NCI-H82 (cell line): ENCODE measurements around the gene IQGAP1.
"Not testable (repeated sequence)": the region's sequence is repeated elsewhere in the genome, so short reads cannot be mapped to it uniquely, and the experiment has no call there.

ENCODE experiments used
- DNase-seq: peaks from one replicate; lab custom pipeline; 2025; lab: John Stamatoyannopoulos, UW

The IQGAP1 gene, protein sequence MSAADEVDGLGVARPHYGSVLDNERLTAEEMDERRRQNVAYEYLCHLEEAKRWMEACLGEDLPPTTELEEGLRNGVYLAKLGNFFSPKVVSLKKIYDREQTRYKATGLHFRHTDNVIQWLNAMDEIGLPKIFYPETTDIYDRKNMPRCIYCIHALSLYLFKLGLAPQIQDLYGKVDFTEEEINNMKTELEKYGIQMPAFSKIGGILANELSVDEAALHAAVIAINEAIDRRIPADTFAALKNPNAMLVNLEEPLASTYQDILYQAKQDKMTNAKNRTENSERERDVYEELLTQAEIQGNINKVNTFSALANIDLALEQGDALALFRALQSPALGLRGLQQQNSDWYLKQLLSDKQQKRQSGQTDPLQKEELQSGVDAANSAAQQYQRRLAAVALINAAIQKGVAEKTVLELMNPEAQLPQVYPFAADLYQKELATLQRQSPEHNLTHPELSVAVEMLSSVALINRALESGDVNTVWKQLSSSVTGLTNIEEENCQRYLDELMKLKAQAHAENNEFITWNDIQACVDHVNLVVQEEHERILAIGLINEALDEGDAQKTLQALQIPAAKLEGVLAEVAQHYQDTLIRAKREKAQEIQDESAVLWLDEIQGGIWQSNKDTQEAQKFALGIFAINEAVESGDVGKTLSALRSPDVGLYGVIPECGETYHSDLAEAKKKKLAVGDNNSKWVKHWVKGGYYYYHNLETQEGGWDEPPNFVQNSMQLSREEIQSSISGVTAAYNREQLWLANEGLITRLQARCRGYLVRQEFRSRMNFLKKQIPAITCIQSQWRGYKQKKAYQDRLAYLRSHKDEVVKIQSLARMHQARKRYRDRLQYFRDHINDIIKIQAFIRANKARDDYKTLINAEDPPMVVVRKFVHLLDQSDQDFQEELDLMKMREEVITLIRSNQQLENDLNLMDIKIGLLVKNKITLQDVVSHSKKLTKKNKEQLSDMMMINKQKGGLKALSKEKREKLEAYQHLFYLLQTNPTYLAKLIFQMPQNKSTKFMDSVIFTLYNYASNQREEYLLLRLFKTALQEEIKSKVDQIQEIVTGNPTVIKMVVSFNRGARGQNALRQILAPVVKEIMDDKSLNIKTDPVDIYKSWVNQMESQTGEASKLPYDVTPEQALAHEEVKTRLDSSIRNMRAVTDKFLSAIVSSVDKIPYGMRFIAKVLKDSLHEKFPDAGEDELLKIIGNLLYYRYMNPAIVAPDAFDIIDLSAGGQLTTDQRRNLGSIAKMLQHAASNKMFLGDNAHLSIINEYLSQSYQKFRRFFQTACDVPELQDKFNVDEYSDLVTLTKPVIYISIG (N-terminal part only)

DNA sequence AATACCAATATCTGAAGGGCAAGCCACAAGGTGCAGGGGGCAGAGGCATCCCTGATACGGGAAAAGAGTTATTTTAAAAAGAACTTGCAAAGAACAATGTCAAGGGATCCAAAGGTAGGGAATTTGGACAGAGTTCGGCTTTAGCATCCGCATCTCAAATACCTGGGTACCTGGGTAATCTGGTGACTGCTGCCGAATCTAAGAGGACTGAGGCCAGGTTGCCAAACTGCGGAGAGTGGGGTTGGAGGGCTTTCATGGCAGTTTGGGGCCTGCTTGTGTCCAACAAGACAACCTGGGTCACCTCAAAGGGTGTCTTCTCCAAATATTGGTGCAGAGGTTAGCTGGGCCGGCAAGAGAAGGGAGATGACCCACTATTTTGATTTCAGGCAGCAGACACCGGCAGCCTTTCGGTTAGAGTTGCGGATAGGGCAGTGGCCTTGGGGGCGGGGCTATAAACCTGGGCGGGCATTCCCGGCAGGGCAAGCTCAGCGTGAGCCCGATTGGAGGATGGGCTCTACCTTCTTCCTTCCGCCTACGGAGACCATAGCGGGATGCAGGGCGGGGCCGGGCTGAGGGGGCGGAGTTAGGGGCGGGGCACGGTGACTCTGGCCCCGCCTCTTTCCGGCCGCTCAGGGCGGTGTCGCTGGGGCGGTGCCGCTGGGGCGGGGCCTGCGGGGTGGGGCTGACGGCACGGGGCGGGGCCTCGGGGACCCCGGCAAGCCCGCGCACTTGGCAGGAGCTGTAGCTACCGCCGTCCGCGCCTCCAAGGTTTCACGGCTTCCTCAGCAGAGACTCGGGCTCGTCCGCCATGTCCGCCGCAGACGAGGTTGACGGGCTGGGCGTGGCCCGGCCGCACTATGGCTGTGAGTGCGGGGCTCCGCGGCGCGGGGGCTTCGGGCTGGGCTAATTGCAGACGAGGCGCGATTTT lies at the start of gene IQGAP1:
IQGAP1 (plus strand) TSS at position 709 of the 928 bp plus-strand sequence; CDS start at position 809, 100 bp downstream.
- DNase-seq: peak; percentile 98

DNA sequence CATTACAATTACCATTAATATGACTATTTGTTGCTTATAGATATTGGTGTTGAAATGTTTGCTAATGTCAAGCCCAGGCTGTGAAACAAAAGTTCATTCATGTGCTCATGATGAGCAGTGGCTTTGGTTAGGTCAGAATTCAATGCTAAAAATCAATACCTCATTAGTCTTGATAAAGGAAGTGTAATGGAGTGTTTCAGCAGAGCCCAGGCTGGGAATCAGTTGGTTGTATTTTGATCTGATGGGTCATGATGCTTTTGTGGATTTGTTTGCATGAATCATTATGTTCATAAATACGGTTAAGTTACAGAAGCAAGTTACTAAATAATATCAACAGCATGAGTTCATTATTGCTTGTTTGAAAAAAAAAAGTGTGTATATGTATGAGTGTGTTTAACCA lies 49.5 kb upstream of the IQGAP1 start:
- no peak for DNase-seq

DNA sequence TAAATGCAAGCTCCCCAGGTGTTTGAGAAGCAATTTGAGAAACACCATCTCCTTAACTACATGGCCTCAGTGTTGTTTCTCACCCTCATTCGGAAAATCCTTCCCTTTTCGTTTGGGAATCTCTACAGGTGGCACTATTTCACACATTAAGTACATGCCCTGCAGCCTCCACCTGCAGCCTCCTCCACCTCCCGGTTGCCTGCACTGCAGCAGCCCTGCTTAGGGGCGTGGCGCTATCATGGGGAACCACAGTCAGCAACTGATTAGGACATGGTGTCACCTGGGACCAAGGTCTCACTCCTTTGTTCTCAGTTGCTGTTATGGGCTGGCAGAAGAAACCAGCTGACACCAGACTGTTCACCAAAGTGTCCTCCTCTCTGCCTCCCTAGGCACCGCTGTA lies 47.7 kb upstream of the IQGAP1 start:
- no peak for DNase-seq

DNA sequence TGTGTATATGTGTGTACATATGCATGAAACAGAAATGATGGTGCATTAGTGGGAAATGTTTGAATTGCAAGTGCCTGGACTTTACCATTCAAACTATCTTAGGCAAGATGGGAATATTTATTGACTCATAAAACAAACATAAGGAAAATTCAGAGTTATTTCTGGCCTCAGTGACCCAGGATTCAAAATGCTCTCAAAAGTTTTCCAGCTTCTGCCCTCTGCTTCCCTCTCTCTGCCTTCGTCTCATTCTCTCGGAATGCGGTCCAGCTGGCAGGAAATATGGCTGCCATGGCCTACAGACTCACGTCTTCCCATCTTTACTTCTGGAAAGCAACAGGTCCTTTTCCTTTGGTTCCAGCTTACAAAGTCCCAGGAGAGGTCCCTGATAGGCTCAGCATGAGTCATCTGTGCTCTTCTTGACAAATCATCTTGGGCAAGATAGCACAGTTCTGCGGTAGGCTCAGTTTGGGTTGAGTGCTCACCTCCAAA lies 44.7 kb upstream of the IQGAP1 start:
- DNase-seq: no peak

DNA sequence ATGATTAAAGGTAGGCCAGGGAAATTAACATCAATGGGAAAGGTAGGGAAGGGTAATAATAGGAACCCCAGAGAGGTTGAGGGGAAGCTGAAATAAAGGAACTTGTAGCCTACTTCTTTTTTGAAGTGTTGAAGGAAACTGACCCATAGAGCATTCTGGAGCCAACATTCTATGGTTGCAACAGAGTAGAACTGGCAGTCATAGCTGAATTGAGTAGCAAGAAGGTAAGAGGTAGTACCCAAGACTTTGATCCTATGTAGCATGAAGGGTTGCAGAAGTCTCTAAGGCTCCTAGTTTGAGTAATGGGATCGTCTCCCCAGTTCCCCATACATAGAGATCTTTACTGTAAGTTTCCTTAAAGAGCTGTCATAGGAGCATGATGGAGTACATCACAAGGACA lies 43.4 kb upstream of the IQGAP1 start:
- no peak for DNase-seq

DNA sequence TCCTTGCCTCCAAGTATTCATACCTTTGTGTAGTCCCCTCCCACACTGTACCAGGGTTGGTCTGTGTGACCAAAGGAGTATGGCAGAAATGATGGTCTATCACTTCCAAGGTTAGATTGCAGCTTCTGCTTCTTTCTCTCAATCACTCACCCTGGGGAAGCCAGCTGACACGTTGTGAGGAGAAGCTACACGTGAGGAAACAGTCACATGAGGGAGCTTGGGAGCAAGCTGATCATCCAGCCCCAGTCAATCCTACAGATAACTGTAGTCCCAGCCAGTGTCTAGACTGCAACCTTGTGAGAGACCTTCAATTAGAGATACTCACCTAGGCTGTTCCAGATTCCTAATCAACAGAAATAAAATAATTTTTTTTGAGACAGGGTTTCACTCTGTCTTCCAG lies 42.2 kb upstream of the IQGAP1 start:
- DNase-seq: no peak

DNA sequence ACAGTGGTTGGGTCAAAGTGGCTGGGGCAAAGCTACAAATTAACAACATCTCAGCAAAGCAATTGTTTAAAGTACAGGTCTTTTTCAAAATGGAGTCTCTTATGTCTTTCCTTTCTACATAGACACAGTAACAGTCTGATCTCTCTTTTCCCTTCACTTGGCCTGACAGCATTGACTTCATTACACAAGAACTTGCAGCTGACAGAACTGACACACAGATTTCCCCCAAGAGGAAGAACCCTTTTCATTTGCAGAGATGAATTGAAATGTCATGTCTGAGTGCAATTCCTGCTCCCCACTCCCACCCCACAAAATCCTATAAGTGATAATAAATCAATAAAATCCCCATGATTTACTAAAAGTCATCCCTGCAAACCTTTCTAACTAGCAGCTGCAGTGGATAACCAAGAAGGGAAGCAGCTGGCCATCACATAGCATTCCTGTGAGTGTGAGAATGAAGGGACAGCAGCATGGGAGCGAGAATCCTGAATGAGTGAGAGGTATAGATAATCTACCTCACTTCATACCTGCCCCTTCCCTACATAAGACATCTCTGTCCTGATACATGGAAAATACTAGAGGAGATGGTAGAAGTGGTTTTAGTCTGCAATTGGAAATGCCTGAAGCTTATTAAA lies 40.5 kb upstream of the IQGAP1 start:
- DNase-seq: not testable (repeated sequence)

DNA sequence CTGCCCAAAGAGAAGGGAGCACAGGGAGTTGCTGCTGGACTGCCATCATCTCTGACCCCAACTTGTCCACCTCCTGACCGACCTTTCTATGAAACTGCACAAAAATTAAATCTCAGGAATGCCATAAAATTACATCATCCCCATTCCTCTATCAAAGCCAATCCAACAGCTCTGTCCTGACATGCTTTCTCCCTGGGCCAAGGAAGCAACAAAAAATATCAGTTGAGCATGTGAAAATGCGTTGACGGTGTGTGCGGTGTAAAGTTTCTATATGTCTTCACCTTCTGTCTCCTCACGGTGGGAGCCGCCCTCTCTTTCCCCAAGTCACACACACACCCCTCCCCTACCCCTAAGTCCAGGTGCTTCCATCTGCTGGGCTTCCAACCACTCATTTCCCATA lies 39.6 kb upstream of the IQGAP1 start:
- no peak for DNase-seq

DNA sequence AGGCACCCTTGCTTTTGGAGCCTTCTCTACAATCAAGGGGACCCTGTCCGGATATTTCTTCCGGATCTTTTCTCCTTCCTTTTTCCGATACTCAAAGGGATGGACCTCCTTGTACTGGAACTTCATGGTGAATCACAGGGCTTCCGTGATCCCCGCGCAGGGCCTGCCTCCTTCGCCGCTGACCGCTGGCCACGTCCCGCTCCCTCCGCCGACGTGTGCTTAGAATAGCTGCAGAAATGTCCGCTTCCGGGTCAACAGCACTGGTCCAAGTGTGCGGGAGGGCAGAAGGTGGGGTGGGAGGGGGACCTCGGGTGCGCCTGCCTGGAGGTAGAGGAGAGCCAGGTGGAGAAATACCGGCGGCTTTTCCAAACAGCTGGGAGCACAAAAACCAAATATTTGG lies 39.0 kb upstream of the IQGAP1 start:
- no peak for DNase-seq

DNA sequence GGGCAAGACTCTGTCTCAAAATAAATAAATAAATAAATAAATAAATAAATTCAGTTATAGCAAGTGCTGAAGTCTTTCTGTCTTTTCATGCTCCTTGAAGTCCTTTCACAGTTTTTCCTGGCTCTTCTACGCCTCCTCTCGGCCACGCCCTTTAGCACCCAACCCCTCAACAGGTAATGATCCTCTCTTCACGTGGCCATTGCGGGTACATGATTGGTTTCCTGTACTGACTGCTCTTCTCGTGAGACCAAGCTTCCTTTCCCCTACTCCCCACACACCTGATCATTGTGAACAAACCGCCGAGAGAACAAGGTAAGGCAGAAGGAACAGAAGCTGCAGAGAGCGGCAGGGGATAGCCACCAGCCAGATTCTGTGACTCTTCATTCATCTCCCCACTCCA lies 38.2 kb upstream of the IQGAP1 start:
- no peak for DNase-seq

DNA sequence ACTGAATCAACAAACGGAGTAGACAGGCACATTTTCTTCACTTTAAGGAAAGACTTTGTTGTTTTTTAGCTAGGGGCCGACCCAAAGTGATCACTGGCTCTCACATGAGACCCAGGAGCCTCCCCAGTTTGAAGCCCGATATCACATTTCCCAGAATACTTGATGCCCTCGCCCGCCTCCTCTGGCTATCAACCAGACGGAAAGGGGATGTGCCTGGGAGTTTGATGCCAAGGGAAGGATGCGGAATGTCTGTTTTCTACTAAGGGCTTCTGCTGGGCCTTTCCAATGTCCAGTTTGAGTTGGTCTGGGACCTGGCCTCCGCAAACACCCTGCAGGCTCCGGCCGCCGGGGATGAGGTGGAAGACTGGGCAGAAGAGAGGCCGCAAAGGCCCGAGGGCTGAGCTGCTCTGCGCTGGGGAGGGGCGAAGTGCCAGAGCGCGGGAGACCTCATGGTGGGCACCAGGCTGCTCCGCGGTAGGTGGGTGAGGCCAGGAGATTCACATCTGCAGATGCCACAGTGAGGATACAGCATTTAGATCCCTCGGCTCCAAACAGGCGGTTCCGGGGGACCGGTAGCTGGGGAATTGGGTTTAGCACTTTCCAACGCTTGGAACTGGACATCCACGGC lies 36.4 kb upstream of the IQGAP1 start:
- no peak for DNase-seq

DNA sequence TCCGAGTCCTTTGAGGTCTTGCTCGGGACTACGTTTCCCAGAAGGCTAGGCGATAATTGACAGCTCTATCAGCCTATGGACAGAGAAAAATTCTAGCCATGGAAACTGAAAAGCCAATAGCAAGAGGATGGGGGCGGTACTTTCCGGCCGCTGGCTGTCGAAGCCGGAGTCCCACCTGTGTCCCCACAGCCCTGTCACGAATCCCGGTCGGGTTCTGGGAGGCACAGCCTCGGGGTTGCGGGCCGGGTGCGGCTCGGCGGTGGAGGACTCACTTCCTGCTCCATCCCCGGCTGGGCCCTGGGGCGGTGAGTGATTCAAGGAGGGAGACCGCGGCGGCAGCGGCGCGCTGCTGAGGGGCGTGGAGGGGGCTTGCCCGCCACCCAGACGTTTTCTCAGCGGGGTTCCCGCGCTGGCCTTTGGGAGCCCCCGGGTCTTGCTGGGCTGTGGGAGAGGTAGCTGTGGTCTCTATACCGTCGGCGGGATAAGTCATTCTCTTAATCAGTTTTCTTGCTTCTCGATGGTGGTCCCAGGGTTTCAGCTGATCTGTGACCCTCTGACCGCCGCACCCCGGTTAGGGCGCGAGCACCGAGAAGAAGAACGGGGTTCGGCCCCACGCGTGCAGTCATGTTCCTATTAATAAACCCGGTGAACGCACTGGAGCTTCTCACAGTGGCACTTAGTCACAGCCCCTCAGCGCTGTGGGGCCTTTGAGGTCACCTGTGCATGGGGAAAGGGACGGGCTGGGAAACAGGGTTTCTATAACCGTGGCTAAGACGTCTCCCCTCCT lies 35.7 kb upstream of the IQGAP1 start, which contains the start of gene ZNF774:
ZNF774 (plus strand) TSS at position 178 of the 787 bp plus-strand sequence. CDS start 2,377 bp downstream, outside the sequence.
- peak; percentile 99 for DNase-seq

DNA sequence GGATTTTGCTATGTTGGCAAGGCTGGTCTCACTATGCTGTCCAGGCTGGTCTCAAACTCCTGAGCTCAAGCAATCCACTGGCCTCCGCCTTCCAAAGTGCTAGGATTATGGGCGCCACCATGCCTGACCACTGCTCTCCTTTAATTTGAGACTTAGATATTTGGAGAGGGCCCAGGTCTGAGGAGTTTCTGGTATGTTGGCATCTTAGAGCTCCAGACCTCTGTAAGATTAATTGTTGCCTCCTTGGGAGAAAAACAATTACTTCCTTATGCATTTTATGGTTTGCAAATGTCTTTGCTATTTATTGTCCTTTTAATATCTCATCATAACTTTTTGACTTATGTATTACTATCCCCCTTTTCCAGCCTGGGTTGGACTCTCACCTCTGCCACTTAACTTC lies 33.1 kb upstream of the IQGAP1 start:
- DNase-seq: no peak

DNA sequence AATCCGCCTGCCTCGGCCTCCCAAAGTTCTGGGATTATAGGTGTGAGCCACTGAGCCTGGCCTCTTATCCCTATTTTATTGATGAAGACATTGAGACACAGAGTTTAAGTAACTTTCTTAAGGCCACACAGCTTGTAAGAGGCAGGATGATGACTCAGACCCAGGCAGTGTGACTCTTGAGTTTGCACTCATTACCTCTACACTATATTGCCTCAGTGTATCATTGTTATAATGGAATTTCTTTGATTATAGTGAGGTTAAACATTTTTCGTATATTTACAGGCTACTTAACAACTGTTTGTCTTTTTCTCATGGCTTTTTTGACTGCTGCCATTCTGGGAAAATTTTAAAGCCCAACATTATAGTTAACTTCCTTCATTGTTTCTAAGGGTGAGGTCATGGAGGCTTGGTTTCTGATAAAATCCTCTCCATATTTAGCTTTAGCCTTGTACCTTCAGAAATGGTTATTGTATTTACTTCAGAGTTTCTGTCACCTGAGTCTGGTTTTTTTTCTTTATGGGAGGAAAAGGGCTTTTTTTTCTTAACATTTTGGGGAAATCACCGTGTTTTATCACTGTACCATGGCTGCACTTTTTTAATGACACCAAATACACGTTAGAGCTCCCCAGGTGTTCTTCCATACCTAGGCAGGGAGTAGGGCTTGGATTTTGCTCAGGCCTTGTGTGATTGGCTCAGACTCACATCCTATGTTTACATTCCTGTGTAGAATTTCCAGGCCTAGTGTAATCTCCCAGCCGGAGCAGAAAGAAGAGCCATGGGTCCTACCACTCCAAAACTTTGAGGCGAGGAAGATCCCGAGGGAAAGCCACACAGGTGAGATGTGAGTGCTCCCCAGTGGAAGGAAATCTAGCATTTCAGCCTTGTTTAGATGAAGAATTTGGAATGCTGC lies 29.7 kb upstream of the IQGAP1 start:
- no peak for DNase-seq

DNA sequence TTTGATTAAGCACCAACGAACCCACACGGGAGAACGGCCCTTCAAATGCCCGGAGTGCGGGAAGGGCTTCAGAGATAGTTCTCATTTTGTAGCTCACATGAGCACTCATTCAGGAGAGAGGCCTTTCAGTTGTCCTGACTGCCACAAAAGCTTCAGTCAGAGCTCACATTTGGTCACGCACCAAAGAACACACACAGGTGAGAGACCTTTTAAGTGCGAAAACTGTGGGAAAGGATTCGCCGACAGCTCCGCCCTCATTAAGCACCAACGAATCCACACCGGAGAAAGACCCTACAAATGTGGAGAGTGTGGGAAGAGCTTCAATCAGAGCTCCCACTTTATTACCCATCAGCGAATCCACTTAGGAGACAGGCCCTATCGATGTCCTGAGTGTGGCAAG lies 27.3 kb upstream of the IQGAP1 start:
- no peak for DNase-seq

DNA sequence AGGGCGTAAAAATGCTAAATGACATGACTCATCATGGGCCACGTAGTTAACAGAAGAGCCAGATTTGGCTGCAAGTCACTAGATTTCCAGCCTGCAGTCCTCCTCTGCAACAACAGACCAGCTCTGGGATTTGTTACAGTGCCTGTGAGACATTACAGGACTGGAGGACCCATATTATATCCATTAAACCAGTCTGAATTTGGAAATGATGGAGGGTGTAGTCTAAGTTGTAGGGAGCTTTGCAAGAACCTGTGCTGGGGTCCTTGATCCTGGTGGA lies 25.2 kb upstream of the IQGAP1 start:
- no peak for DNase-seq

DNA sequence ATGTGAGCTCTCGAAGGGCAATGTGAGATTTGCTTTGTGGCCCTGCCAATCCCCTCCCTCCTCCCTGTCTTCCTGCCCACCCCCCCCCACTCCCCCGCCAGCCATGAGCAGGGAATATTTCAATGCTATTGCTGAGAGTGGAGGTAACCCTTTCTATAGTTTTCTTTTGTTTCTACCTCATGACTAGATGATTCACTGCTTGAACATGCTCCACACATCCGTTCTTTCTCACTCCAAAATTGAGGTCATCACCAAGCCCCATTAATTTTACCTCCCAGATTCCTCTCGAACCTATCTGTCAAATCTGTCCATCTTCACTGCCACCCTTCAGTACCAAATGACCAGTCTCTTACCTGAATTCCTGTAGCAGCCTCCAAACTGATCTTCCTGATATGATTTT lies 23.8 kb upstream of the IQGAP1 start:
- DNase-seq: no peak

DNA sequence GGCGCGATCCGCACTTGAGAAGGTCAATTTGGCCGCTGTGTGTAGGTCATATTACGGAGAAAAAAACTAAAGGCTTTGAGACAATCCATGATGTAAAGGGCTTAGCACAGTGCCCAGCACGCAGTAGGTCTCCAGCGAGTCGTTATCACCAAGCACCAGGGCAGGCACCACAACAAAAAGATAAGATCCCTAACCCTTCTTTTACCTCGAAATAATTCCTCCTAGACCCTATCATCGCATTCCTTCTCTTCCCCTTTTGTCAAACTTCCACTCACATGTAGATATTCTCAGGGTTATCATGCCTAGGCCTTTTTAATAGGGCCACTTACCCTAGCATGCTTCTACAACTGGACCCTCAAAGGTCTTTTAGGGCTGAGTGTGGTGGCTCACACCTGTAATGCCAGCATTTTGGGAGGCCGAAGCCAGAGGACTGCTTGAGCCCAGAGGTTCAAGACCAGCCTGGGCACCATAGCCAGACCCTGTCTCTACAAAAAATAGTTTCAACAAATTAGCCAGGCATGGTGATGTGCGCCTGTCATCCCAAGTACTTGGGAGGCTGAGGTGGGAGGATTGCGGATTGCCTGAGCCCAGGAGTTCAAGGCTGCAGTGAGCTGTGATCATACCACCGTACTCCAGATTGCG lies 22.5 kb upstream of the IQGAP1 start:
- DNase-seq: no peak
